Type B pancreatic cell (in vitro differentiated cells): ENCODE measurements around the gene NPW. TPM values are rescaled to one million over a fixed set of nuclear protein-coding genes. Genes with fewer than 3 reads are reported as not detected.

ENCODE experiments used
- DNase-seq: peaks from one replicate; pipeline ENCODE4 v3.0.0; 2021; ENCODE audit warnings: mixed read lengths; ENCODE audit not compliant: unreplicated experiment; ENCODE audit errors: extremely low spot score
- H3K27ac Mint-ChIP-seq: 2 replicates; pipeline ENCODE4 v1.8.0; 2021; ENCODE audit warnings: mild to moderate bottlenecking, mixed read lengths
- H3K27me3 Mint-ChIP-seq: 2 replicates; pipeline ENCODE4 v1.8.0; 2021; ENCODE audit warnings: mixed read lengths
- H3K36me3 Mint-ChIP-seq: 2 replicates; pipeline ENCODE4 v1.8.0; 2021; ENCODE audit warnings: mixed read lengths
- H3K4me1 Mint-ChIP-seq: one replicate; pipeline ENCODE4 v1.8.0; 2021; ENCODE audit warnings: mixed read lengths; ENCODE audit not compliant: unreplicated experiment
- H3K4me3 Mint-ChIP-seq: 2 replicates; pipeline ENCODE4 v1.8.0; 2021; ENCODE audit warnings: mild to moderate bottlenecking, mixed read lengths
- H3K9me3 Mint-ChIP-seq: 2 replicates; pipeline ENCODE4 v1.8.0; 2021; ENCODE audit warnings: mixed read lengths
- total RNA-seq: library from RNA; stranded (reverse); gene quantifications from 2 replicates; pipeline ENCODE4 v1.2.1, GENCODE V29; 2021; ENCODE audit warnings: low replicate concordance
- TF ChIP-seq, protein P1 (sequence below): fragments of 200-600 bp; sonication (generic); conservative IDR thresholded peaks from 2 replicates; pipeline ENCODE4 v1.5.0; 2021; ENCODE audit warnings: antibody characterized with exemption, mild to moderate bottlenecking

NPW gene
- total RNA-seq, 1 donor from 2014 or later, result 4.7 TPM

DNA sequence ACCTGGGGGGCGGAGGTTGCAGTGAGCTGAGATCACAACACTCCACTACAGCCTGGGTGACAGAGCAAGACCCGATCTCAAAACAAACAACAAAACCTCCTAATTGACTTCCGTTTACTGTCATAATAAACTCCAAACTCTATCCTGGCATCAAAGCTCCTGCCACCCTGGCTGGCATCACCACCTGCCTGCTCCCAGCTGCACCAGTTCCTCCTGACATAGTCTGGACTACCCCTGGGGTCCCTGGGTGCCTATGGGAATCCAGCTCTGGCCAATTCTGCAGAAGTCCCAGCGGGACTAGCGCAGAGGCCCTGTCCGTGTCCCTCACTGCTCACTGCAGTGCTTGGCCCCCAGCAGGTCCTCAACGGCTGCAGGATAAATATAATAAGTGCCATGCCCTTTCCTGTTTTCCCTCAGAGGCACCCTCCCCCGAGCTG lies 27.3 kb downstream of the NPW start:
- TF ChIP-seq, protein P1, sequence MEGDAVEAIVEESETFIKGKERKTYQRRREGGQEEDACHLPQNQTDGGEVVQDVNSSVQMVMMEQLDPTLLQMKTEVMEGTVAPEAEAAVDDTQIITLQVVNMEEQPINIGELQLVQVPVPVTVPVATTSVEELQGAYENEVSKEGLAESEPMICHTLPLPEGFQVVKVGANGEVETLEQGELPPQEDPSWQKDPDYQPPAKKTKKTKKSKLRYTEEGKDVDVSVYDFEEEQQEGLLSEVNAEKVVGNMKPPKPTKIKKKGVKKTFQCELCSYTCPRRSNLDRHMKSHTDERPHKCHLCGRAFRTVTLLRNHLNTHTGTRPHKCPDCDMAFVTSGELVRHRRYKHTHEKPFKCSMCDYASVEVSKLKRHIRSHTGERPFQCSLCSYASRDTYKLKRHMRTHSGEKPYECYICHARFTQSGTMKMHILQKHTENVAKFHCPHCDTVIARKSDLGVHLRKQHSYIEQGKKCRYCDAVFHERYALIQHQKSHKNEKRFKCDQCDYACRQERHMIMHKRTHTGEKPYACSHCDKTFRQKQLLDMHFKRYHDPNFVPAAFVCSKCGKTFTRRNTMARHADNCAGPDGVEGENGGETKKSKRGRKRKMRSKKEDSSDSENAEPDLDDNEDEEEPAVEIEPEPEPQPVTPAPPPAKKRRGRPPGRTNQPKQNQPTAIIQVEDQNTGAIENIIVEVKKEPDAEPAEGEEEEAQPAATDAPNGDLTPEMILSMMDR, result no peak
- Mint-ChIP-seq H3K36me3 (peaks cover 3% of the 10 kb centered on the region), H3K27me3 (no peaks in the 10 kb centered on the region), H3K4me1 (peaks cover 15% of the 10 kb centered on the region), H3K4me3 (peak overlapping the region; percentile 93), H3K27ac (peak overlapping the region; percentile 79), H3K9me3 (no peaks in the 10 kb centered on the region)
- no peak for DNase-seq

DNA sequence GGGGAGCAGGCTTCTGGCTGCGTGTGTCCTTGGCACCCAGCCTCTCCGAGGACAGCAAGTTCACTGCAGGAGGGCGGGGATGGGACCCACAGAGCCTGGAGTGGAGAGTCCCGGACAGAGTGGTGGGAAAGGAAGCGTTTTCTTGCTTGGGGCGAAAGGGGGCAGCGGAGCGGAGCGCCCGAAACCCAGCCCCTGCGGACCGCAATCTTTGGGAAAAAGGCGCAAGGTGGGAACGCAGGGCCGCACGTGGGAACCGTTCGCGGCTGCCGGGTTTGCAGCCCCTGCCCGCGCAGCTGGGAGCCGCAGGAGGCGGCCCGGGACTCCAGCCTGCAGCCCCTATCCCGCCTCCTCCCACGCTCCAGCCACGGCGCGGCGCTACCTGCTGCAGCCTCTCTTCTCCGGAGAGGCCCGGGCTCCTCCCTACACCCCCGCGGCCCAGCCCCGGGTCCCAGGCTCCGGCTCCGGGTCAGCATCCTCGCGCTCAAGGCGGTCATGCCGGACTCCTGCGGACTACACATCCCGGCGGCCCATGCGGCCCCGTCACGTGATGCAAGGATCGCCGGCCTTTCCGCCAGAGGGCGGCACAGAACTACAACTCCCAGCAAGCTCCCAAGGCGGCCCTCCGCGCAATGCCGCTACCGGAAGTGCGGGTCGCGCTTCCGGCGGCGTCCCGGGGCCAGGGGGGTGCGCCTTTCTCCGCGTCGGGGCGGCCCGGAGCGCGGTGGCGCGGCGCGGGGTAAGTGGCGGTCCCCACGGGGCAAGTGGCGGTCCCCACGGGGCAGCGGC lies 27.9 kb downstream of the NPW start, which contains the start of the genes NTHL1 and TSC2:
Gene NTHL1, minus strand, starts transcription at position 505 of the 786 bp plus-strand sequence. Its CDS starts 11 bp downstream, at position 494.
Gene TSC2, plus strand, starts transcription at position 656 of the 786 bp plus-strand sequence. CDS start 631 bp downstream, outside the sequence.
- Mint-ChIP-seq H3K36me3 (peaks cover 3% of the 10 kb centered on the region), H3K4me3 (peak within 1 kb of the TSS; percentile 93), H3K27me3 (no peaks in the 10 kb centered on the region), H3K4me1 (peaks cover 15% of the 10 kb centered on the region), H3K9me3 (no peaks in the 10 kb centered on the region), H3K27ac (peak within 1 kb of the TSS; percentile 79)
- DNase-seq, result peak; percentile 98
- TF ChIP-seq, protein P1, result peak; percentile 42

DNA sequence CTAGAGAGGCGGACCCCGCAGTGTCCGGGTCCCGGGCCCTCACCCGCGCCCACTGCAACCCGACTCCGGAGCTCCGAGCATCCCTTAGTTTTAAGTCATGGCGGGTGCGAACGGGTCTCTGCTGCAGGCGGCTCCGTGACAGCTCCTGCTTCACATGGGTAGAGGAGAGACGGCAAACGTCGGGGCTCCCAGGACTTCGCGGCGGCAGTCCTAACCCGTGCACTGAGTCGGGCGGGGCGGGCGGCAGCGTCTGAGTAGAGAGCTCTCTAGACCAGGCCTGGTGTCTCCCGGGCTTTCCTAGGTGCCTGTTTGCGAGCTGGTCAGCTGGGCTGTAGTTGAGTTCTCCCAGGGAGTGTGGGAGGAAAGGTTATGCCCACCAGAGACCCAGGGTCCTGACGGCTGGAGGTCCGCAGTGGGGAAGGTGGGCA lies 28.5 kb downstream of the NPW start:
- Mint-ChIP-seq H3K27me3 (no peaks in the 10 kb centered on the region), H3K36me3 (peaks cover 3% of the 10 kb centered on the region), H3K27ac (peak overlapping the region; percentile 65), H3K4me1 (peaks cover 12% of the 10 kb centered on the region), H3K4me3 (peak overlapping the region; percentile 91), H3K9me3 (no peaks in the 10 kb centered on the region)
- TF ChIP-seq, protein P1, result no peak
- no peak for DNase-seq

DNA sequence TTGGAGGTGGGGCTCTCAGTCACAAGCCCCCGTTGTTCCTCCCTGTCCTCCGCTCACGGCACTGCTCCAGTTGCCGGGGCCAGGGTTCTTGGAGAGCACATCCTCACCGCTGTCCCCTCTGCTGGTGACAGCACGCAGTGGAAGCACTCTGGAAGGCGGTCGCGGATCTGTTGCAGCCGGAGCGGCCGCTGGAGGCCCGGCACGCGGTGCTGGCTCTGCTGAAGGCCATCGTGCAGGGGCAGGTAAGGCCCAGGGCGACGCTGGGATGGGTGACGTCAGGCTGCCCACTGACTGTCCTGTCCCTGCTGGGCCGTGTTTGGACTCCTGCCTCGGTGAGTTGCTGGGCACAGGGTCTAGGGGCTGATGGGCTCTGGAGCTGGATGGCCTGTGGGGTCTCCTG lies 33.6 kb downstream of the NPW start:
- H3K36me3 Mint-ChIP-seq, result no peaks in the 10 kb centered on the region
- TF ChIP-seq, protein P1, result no peak
- no peak overlapping the region for H3K4me3 Mint-ChIP-seq
- DNase-seq, result no peak
- H3K27me3 Mint-ChIP-seq, result no peaks in the 10 kb centered on the region
- no peaks in the 10 kb centered on the region for H3K9me3 Mint-ChIP-seq
- peaks cover 5% of the 10 kb centered on the region for H3K4me1 Mint-ChIP-seq
- H3K27ac Mint-ChIP-seq, result no peak overlapping the region

DNA sequence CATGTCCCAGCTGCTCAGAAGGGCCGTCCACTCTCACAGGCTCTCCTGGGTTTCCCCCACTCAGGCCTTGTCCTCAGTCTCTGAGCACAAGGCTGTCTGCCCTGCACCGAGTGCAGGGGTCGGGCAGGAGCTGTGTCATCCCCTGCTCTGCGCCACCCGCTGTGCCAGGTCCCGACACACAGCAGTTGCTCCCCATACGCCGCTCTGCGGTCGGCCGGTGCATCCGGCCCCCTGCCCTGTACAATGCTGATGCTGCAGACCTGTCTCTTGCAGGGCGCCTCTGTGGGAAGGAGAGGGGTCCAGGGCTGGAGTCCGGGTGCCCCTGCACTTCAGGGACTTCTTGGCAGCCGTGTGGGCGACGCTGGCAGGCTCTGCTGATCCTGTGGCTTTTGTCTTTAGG lies 34.3 kb downstream of the NPW start:
- TF ChIP-seq, protein P1, result no peak
- no peak overlapping the region for H3K4me3 Mint-ChIP-seq
- H3K36me3 Mint-ChIP-seq, result no peaks in the 10 kb centered on the region
- no peaks in the 10 kb centered on the region for H3K27me3 Mint-ChIP-seq
- no peaks in the 10 kb centered on the region for H3K9me3 Mint-ChIP-seq
- H3K4me1 Mint-ChIP-seq, result no peaks in the 10 kb centered on the region
- no peak for DNase-seq
- H3K27ac Mint-ChIP-seq, result no peak overlapping the region
